GM18867 (cell line): ENCODE measurements around the gene ACSM5.
"Not testable (repeated sequence)": the region's sequence is repeated elsewhere in the genome, so short reads cannot be mapped to it uniquely, and the experiment has no call there.

Source experiments
- ATAC-seq: cut with Tn5 transposase; IDR thresholded peaks from one replicate; pipeline ENCODE4 v1.9.1; 2021; ENCODE audit warnings: mild to moderate bottlenecking, moderate library complexity; ENCODE audit not compliant: unreplicated experiment

ACSM5 gene

GRCh38 chr16:20446652-20447393 lies 37.5 kb downstream of the ACSM5 start:
- ATAC-seq = not testable (repeated sequence)

- ATAC-seq = not testable (repeated sequence)
Measured at GRCh38 chr16:20451364-20451763, 42.0 kb downstream of the ACSM5 start, which contains the start of gene ACSM2A. Gene ACSM2A, plus strand, starts transcription at chr16:20451521. Its CDS starts 8,594 bp downstream, at chr16:20460115.

- not testable (repeated sequence) for ATAC-seq
Measured at GRCh38 chr16:20453633-20454032, 44.3 kb downstream of the ACSM5 start.

DNA sequence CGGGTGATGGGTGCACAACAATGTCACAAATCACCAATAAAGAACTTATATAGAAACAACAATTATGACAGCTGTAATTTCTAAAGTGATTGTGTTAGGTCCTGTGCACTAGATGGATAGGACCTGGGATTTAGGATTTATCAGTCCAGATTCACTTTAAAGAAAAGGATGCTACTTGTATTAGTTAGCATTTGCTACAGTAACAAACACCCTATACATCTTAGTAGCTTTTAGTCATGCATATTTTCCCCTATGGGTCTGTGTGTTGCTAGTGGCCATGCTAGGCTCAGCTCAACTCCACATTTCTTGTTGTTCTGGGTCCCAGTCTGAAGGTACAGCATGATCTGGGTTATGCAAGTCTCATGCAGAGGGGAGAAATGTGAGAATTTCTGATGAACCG lies 49.9 kb downstream of the ACSM5 start:
- ATAC-seq = not testable (repeated sequence)

GRCh38 chr16:20460313-20460712 lies 51.0 kb downstream of the ACSM5 start:
- ATAC-seq = not testable (repeated sequence)

DNA sequence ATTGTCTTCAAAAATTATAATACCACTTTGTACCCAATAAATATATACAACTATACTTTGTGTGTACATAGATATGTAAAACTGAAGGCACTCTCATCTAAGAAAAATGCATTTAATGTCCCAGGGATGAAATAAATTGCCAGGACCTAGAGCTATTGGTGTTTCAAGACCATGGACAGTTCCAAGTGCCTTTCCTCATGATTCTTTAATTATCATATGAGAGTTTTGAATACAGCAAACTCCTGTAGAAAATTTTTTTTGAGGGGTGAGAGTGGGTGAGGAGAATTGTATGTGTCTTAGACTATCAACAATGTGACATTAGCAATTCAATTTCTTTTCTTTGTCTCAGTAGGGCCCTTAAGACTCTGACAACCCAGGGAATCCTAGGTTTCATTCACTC lies 59.6 kb downstream of the ACSM5 start:
- ATAC-seq = not testable (repeated sequence)

DNA sequence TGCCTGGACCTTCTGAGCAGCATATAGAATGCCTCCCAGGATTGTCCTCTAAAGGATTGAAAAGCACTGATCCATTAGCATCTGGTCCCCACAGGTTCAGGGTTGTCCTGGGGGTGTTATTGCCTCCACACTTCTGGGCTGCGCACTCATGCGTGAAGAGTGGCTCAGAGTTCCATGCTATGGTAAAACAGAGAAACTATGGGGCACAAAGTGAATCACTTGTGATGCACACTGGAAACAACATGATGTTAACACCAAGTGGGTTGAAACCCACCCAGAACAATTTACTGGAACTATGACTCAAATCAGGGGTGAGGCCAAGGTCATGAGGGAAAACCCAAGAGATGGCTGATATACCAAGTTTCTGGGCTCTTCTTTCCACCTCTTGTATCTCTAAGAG lies 60.6 kb downstream of the ACSM5 start:
- not testable (repeated sequence) for ATAC-seq

GRCh38 chr16:20470732-20471131 lies 61.4 kb downstream of the ACSM5 start:
- not testable (repeated sequence) for ATAC-seq

DNA sequence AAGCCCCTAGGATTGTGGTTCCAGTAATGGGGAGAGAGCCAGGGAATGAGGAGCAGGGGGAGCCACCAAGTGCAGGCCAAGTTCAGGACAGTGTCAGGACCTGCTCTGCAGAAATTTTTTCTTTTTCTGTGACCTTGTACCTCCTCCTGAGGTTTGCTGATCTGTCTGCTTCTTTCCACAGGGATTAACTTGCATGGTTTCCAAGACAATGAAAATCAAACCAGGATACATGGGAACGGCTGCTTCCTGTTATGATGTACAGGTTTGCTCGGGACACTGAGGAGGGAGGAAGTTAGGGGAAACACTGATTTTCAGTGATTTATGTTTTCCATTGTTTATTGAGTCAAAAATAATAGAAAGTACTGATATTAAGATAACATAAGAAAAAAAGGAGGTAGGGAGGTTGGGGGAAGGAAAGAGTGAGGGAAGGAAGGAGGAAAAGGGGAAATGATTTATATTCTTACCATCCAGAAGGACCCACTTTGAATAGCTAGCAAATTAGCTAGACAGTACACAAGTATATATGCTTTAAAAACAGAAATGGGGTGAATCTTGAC lies 67.9 kb downstream of the ACSM5 start:
- ATAC-seq = not testable (repeated sequence)

DNA sequence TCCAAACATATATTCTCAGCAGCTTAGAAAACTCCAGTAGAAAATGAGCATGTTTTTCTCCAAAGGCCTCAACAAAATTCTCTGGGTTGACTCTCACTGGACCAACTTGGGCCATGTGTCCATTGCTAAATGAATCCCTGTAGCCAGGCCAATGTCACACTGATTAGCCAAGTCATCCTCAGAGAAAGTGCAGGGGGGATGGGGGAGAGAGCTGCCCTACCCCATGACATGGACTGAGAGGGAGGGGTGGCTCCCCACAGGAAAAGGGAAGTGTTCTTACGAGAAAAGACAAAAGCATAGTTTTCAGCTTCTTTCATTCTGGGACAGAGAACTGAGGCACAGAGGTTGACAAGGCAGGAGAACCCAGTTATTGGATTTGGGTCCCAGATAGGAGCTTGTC lies 74.7 kb downstream of the ACSM5 start:
- ATAC-seq = not testable (repeated sequence)

GRCh38 chr16:20484726-20485125 lies 75.4 kb downstream of the ACSM5 start:
- no peak for ATAC-seq

GRCh38 chr16:20485408-20485807 lies 76.1 kb downstream of the ACSM5 start:
- no peak for ATAC-seq
